ENCODE measurements around the gene XAF1.

Gene XAF1

DNA sequence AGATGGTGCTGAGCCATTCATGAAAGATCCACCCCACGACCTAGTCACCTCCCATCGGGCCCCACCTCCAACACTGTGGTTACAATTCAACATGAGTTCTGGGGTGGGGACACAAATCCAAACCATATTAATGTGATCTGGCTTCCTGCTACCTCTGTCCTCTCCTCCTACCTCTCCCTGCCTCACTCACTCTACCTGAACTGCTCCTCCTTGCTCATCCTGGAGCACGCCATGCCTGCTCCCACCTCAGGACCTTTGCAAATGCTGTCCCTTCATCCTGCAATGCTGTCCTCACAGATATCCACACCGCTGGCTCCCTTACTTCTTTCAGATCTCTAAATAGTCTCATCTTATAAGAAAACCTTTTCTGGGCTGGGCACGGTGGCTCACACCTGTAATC is 31.8 kb upstream of the XAF1 start:
- TF ChIP-seq, protein P1, sequence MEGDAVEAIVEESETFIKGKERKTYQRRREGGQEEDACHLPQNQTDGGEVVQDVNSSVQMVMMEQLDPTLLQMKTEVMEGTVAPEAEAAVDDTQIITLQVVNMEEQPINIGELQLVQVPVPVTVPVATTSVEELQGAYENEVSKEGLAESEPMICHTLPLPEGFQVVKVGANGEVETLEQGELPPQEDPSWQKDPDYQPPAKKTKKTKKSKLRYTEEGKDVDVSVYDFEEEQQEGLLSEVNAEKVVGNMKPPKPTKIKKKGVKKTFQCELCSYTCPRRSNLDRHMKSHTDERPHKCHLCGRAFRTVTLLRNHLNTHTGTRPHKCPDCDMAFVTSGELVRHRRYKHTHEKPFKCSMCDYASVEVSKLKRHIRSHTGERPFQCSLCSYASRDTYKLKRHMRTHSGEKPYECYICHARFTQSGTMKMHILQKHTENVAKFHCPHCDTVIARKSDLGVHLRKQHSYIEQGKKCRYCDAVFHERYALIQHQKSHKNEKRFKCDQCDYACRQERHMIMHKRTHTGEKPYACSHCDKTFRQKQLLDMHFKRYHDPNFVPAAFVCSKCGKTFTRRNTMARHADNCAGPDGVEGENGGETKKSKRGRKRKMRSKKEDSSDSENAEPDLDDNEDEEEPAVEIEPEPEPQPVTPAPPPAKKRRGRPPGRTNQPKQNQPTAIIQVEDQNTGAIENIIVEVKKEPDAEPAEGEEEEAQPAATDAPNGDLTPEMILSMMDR (IDR thresholded peaks at IDR 0.05) = no peak

DNA sequence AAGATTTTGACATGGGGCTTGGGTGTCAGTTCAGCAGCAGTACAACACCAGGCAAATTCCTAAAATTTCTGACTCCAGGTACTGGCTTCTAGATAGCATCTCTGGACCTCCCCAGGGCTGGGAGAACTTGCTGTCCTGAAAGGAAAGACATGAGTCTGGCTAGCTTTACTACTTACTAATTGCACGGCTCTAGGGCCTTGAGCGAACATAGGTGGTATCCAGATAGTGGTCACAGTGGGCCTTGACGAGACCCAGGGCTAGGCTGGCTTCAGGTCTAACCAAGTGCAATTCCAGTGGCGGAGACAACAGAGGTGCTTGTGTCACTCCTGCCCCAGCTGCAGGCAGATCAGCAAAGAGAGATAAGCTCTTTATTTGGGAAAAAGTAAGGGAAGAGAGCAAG is 26.3 kb upstream of the XAF1 start:
- TF ChIP-seq, protein P1 (IDR thresholded peaks at IDR 0.05) = no peak

DNA sequence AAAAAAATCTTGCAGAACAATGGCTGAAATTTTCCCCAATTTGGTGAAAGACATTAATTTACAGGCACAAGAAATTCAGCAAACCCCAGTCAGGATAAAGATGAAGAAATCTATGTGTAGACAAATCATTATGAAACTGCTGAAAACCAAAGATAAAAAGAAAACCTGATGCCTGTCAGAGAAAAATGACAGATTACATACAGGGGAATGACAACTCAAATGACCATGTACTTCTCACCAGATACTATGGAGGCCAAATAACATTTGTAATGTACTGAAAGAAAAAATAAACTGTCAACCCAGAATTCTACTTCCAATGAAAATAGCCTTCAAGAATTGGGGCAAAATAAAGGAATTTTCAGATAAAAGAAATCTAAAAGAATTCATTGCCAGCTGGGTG is 7.2 kb upstream of the XAF1 start:
- TF ChIP-seq, protein P1 (IDR thresholded peaks at IDR 0.05) = no peak

DNA sequence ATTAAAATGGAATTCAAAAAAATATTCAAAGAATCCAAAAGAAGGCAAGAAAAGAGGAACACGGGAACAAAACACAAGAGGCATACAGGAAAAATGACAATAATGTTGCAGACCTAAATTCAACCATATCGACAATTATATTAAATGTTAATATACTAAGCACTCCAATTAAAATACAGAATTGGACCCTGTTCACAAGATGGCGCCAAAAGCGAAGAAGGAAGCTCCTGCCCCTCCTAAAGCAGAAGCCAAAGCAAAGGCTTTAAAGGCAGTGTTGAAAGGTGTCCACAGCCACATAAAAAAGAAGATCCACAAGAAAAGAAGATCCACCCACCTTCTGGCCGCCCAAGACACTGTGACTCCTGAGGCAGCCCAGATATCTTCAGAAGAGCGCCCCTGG is 6.3 kb upstream of the XAF1 start:
- TF ChIP-seq, protein P1 (IDR thresholded peaks at IDR 0.05) = no peak

DNA sequence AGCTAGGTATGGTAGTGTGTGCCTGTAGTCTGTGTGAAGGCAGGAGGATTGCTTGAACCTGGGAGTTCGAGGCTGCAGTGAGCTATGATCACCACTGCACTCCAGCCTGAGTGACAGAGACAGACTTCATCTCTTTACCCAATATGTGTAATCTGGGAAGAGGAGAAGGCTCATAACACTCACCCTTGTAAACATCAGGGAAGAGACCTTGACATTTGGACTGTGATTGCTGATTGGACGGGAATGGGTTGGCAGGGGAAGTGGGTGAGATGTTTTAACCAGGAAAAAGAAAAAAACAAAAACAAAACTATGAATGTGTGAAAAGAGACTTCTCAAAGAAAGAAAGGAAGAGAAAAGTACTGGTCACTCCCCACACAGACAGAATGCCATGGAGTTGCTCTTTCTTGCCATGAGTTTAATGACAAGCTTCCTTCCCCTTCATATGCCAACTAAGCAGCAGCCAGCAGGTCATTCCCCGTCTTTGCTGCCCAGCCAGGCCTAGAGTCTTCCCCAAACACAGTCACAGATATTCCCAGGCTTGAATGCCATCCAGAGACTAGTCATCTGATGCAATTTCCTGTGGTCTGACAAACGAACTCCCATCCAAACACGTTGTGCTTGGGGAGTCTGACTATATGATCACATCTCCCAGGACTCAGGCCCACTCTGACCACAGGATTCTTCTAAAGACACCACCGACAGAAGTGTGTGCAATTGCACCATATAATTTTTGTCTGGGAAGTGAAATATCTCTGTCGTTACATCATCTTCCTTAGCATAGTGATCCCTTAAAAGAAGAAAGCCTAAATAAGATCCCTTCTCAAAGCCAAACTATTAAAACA is 3.6 kb upstream of the XAF1 start:
- TF ChIP-seq, protein P1 (IDR thresholded peaks at IDR 0.05) = no peak

DNA sequence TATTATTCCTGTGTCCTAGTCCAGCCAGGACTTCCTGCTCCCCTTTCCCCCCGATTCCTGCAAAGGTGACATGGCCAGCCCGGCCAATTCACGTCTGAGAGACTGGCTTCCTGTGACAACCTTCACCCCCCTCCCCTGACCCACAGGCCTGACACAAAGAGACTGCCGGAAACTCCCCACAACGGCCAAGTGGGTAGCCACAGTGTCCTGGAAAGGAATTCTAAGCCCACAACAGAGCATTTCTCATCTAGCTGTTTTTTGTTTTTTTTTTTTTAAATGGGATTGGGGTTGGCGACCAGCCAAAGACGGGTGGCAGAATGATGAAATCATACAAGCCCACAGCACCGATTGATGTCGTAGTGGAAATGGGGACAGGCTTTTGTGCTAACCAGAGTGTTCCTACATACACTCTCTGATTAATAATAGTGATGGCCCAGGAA is 2.8 kb upstream of the XAF1 start:
- TF ChIP-seq, protein P1 (IDR thresholded peaks at IDR 0.05) = no peak

DNA sequence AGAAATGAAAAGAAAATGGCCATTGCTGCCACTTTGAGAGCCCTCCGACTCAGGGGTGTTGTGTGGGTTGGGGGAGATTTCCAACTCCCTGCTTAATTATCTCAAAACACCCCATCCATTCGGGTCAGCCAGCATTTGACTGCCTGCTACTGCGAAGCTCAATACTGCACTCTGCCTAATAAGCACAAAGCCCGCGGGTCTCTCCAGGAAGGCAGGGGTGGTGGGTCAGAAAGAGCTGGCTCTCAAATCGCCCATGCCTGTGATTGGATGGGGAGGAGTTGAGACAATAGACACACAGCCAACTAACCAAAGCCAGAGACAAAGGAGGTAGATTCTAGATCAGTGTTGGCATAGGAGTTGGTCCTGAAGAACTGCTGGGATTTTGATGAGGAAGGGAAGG is 2.3 kb upstream of the XAF1 start:
- TF ChIP-seq, protein P1 (IDR thresholded peaks at IDR 0.05) = no peak

All from LNCAP (cell line).